K562 (cell line): ENCODE data around the gene ARHGEF12. TPM values are rescaled to one million over a fixed set of nuclear protein-coding genes. Genes with fewer than 3 reads are reported as not detected.

Source experiments
- BRD9 ChIP-seq: fragments of 450-650 bp; IDR thresholded peaks from 2 replicates; pipeline ENCODE4 v1.6.1; 2018; ENCODE audit warnings: low read depth; ENCODE audit not compliant: partially characterized antibody
- CBFA2T2 ChIP-seq: fragments of 450-650 bp; conservative IDR thresholded peaks from 2 replicates; pipeline ENCODE4 v1.6.1; 2017; ENCODE audit warnings: mild to moderate bottlenecking
- CHAMP1 ChIP-seq: fragments of 450-650 bp; IDR thresholded peaks from 2 replicates; pipeline ENCODE4 v1.6.1; 2016; ENCODE audit warnings: mild to moderate bottlenecking
- E2F8 ChIP-seq: fragments of 450-650 bp; IDR thresholded peaks from 2 replicates; pipeline ENCODE4 v1.7.1; 2018; ENCODE audit warnings: mild to moderate bottlenecking, low read depth; ENCODE audit not compliant: partially characterized antibody
- ELK3 ChIP-seq: fragments of 450-650 bp; formaldehyde crosslinking; IDR thresholded peaks from 2 replicates; pipeline ENCODE4 v1.4.0; 2020; ENCODE audit warnings: mild to moderate bottlenecking
- ETS1 ChIP-seq: conservative IDR thresholded peaks from 2 replicates; pipeline ENCODE4 v1.6.1; 2011; ENCODE audit warnings: low read depth, mild to moderate bottlenecking, low read length; ENCODE audit not compliant: control insufficient read depth
- ETV5 ChIP-seq: sonication (generic); formaldehyde crosslinking; IDR thresholded peaks from 2 replicates; pipeline ENCODE4 v1.4.0; 2020; ENCODE audit warnings: low read depth, mild to moderate bottlenecking, missing genetic modification reagents
- HES1 ChIP-seq: fragments of 450-650 bp; IDR thresholded peaks from 2 replicates; pipeline ENCODE4 v1.6.1; 2016; ENCODE audit warnings: low read depth, mild to moderate bottlenecking, moderate library complexity
- ILK ChIP-seq: fragments of 450-650 bp; IDR thresholded peaks from 2 replicates; pipeline ENCODE4 v1.6.1; 2016; ENCODE audit warnings: missing genetic modification characterization, low read depth, mild to moderate bottlenecking, missing compliant biosample characterization, moderate library complexity, borderline replicate concordance
- MAX ChIP-seq: sonication (generic); formaldehyde crosslinking; IDR thresholded peaks from 2 replicates; pipeline ENCODE4 v1.9.0; 2022; ENCODE audit warnings: mild to moderate bottlenecking, missing genetic modification reagents
- PBX2 ChIP-seq, 2 experiments: IDR thresholded peaks in 1 of 2; conservative IDR thresholded peaks in 1 of 2; 2 replicates each; pipeline ENCODE4 v1.6.1; 2016; ENCODE audit warnings: low read depth in 2 of 2, mild to moderate bottlenecking in 1 of 2, missing compliant biosample characterization in 1 of 2, missing genetic modification characterization in 1 of 2, moderate library complexity in 1 of 2
- PHF21A ChIP-seq: fragments of 450-650 bp; IDR thresholded peaks from 2 replicates; pipeline ENCODE4 v1.6.1; 2017; ENCODE audit warnings: low read depth, borderline replicate concordance
- TAL1 ChIP-seq: fragments of 450-650 bp; IDR thresholded peaks from 2 replicates; pipeline ENCODE4 v1.6.1; 2016; ENCODE audit warnings: mild to moderate bottlenecking
- TFAM ChIP-seq: fragments of 250-450 bp; sonication (Bioruptor Pico); conservative IDR thresholded peaks from 2 replicates; pipeline ENCODE4 v1.5.0; 2021; ENCODE audit warnings: mild to moderate bottlenecking, moderate library complexity
- TRIM28 ChIP-seq: fragments of 450-650 bp; IDR thresholded peaks from 2 replicates; pipeline ENCODE4 v1.6.1; 2017
- ZNF217 ChIP-seq: sonication (generic); formaldehyde crosslinking; IDR thresholded peaks from 2 replicates; pipeline ENCODE4 v1.8.0; 2022; ENCODE audit warnings: mild to moderate bottlenecking, missing genetic modification reagents
- polyA plus RNA-seq, 8 experiments: library from polyadenylated mRNA; depleted of rRNA in 4 of 8; stranded (reverse) in 5 of 8; unstranded in 3 of 8; fragments of >200 nt; fragmentation: Nextera tagmentation in 2 of 8; fragmentation: Illumina TruSeq in 1 of 8; extraction: Ambion mirVana in 2 of 8; extraction: Trizol in 1 of 8; gene quantifications; 2 replicates each; pipeline versions ENCODE4 v1.2.1 to v1.2.3, GENCODE V29; 2011 to 2014; ENCODE audit warnings: inconsistent platforms in 1 of 8, missing spikeins in 1 of 8
- total RNA-seq, 7 experiments: library from RNA; depleted of rRNA in 6 of 7; stranded (reverse); fragments of >200 nt in 6 of 7; fragmentation: Illumina TruSeq in 2 of 7; extraction: Trizol in 2 of 7; gene quantifications; 2 replicates each; pipeline versions ENCODE4 v1.2.1 to v1.2.3, GENCODE V29; 2011 to 2021; ENCODE audit warnings: low replicate concordance in 1 of 7

ARHGEF12 gene
- total and polyA plus RNA-seq, 9 of the 15 experiments (the other 6 are each of a cell fraction or from before 2014, with no cell fraction given), result 3.5 to 51.7 (median 29.5) TPM

GRCh38 chr11:120339394-120339890 is 3.2 kb downstream of the ARHGEF12 start (continued):
- TF ChIP-seq ILK (tag) (no peak), PBX2 (CRISPR knock-in tag; IDR thresholded peaks at IDR 0.05; ENCODE audit: low read depth) (no peak), PBX2 (tag; conservative IDR thresholded peaks at IDR 0.05; ENCODE audit: low read depth) (peak; percentile 55; the same call in 1 of the 2 replicates), ELK3 (no peak), HES1 (peak; percentile 78), CBFA2T2 (peak; percentile 93), MAX (CRISPR knock-in tag) (no peak), CHAMP1 (peak; percentile 63; the same call in 1 of the 2 replicates), ETS1 (peak; percentile 43; the same call in 1 of the 2 replicates), TRIM28 (no peak), ETV5 (peak; percentile 53; the same call in 1 of the 2 replicates), PHF21A (peak; percentile 16; the same call in 1 of the 2 replicates), ZNF217 (CRISPR knock-in tag) (no peak), E2F8 (peak; percentile 56), BRD9 (peak; percentile 63), TAL1 (peak; percentile 94), TFAM (CRISPR knock-in tag) (no peak)
